Measurements from ENCODE around the gene MED8. TPM values are rescaled to one million over a fixed set of nuclear protein-coding genes. Genes with fewer than 3 reads are reported as not detected.

MED8 gene
- total RNA-seq, 1 donor from 2014 or later = 54.5 TPM

DNA sequence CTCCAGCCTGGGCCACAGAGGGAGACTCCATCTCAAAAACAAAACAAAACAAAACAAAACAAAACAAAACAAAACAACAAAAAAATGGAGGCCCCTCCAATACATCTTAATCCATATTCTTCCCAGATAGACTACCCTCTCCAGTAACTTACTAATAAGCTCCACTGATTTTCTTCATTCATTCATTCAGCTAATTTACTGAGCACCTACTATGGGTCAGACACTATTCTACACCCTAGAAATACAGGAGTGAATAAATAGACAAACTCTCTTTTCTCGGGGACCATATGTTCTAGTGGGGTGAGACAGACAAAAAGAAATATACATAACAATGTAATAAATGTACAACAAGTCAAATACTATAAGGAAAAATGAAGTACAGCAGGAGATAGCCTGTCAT lies 38.6 kb downstream of the MED8 start:
- Histone ChIP-seq H4K20me1 (ENCODE audit: insufficient read depth, low read length) (no peaks in the 10 kb centered on the region), H3K4me2 (ENCODE audit: low read length) (no peak overlapping the region), H3K9ac (ENCODE audit: low read length) (no peak overlapping the region), H3K79me2 (ENCODE audit: insufficient read depth, low read length) (no peaks in the 10 kb centered on the region), H3K27ac (ENCODE audit: low read depth, low read length) (no peak overlapping the region), H2AFZ (ENCODE audit: low read depth, low read length) (no peak overlapping the region), H3K9me3 (ENCODE audit: insufficient read depth, low read depth, low read length) (no peaks in the 10 kb centered on the region), H3K4me1 (ENCODE audit: insufficient read depth, low read length) (peaks cover 17% of the 10 kb centered on the region), H3K4me3 (ENCODE audit: insufficient read depth, low read depth, low read length) (no peak overlapping the region), H3K36me3 (ENCODE audit: insufficient read depth, low read length) (no peaks in the 10 kb centered on the region), H3K27me3 (ENCODE audit: insufficient read depth, low read length) (no peaks in the 10 kb centered on the region)
- no peaks in the 10 kb centered on the region for H3K27me3 Mint-ChIP-seq (ENCODE audit: low read depth, unreplicated experiment)
- no peak for TF ChIP-seq EZH2 (IDR thresholded peaks at IDR 0.05; ENCODE audit: insufficient read depth, low read length)
- TF ChIP-seq, protein P1, sequence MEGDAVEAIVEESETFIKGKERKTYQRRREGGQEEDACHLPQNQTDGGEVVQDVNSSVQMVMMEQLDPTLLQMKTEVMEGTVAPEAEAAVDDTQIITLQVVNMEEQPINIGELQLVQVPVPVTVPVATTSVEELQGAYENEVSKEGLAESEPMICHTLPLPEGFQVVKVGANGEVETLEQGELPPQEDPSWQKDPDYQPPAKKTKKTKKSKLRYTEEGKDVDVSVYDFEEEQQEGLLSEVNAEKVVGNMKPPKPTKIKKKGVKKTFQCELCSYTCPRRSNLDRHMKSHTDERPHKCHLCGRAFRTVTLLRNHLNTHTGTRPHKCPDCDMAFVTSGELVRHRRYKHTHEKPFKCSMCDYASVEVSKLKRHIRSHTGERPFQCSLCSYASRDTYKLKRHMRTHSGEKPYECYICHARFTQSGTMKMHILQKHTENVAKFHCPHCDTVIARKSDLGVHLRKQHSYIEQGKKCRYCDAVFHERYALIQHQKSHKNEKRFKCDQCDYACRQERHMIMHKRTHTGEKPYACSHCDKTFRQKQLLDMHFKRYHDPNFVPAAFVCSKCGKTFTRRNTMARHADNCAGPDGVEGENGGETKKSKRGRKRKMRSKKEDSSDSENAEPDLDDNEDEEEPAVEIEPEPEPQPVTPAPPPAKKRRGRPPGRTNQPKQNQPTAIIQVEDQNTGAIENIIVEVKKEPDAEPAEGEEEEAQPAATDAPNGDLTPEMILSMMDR (IDR thresholded peaks at IDR 0.05; ENCODE audit: insufficient read depth, low read depth, low read length) = no peak
- H3K36me3 Mint-ChIP-seq (ENCODE audit: low read depth, unreplicated experiment) = no peaks in the 10 kb centered on the region
- FAIRE-seq = no peak
- H3K4me3 Mint-ChIP-seq (ENCODE audit: unreplicated experiment) = no peak overlapping the region
- DNase-seq (ENCODE audit: low read depth) = no peak
- H3K4me1 Mint-ChIP-seq (ENCODE audit: low read depth, unreplicated experiment) = peaks cover 6% of the 10 kb centered on the region
- no peak overlapping the region for H3K27ac Mint-ChIP-seq (ENCODE audit: unreplicated experiment)
- H3K9me3 Mint-ChIP-seq (ENCODE audit: unreplicated experiment) = peaks cover 2% of the 10 kb centered on the region

DNA sequence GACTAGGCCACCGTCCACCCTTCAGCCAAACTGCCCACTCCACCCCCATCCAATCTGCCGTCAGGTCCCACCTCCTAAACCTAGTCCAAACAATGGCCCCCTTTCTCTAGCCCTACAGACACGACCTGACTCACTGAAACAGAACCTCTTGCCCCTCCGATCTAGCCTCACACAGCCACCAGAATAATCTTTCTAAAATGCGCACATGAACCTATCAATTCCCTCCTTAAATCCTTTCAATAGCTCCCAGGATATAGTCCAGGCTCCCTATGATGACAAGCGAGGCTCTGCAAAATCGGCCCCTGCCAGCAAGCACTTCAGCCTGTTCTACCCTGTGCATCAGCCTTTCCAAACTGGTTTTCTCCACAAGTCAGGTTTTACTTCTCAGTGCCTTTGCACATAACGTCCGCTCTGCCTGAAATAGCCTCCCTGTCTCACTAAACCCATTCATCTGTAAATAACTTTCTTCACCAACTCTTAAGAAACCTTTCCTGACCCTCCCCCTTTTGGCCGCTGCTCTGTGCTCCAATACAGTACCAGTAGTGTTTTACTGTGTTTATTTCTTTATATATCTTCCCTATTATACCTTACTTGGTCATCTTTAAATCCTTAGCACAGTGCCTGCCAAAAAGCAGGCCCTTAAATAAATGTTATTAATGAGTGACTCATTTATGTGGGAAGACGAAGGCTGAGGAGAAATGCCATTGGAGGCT lies 39.9 kb downstream of the MED8 start:
- Histone ChIP-seq H3K4me3 (ENCODE audit: insufficient read depth, low read depth, low read length) (peak overlapping the region; percentile 63), H2AFZ (ENCODE audit: low read depth, low read length) (peak overlapping the region; percentile 88), H3K27me3 (ENCODE audit: insufficient read depth, low read length) (no peaks in the 10 kb centered on the region), H3K9ac (ENCODE audit: low read length) (peak overlapping the region; percentile 67), H3K9me3 (ENCODE audit: insufficient read depth, low read depth, low read length) (no peaks in the 10 kb centered on the region), H3K36me3 (ENCODE audit: insufficient read depth, low read length) (no peaks in the 10 kb centered on the region), H3K27ac (ENCODE audit: low read depth, low read length) (peak overlapping the region; percentile 45), H4K20me1 (ENCODE audit: insufficient read depth, low read length) (no peaks in the 10 kb centered on the region), H3K4me2 (ENCODE audit: low read length) (peak overlapping the region; percentile 92), H3K4me1 (ENCODE audit: insufficient read depth, low read length) (peaks cover 17% of the 10 kb centered on the region), H3K79me2 (ENCODE audit: insufficient read depth, low read length) (no peaks in the 10 kb centered on the region)
- Mint-ChIP-seq H3K36me3 (ENCODE audit: low read depth, unreplicated experiment) (no peaks in the 10 kb centered on the region), H3K4me1 (ENCODE audit: low read depth, unreplicated experiment) (peaks cover 6% of the 10 kb centered on the region), H3K4me3 (ENCODE audit: unreplicated experiment) (peak overlapping the region; percentile 86), H3K9me3 (ENCODE audit: unreplicated experiment) (peaks cover 2% of the 10 kb centered on the region), H3K27ac (ENCODE audit: unreplicated experiment) (peak overlapping the region; percentile 59), H3K27me3 (ENCODE audit: low read depth, unreplicated experiment) (no peaks in the 10 kb centered on the region)
- TF ChIP-seq EZH2 (IDR thresholded peaks at IDR 0.05; ENCODE audit: insufficient read depth, low read length) = no peak
- TF ChIP-seq, protein P1 (IDR thresholded peaks at IDR 0.05; ENCODE audit: insufficient read depth, low read depth, low read length) = no peak
- DNase-seq (ENCODE audit: low read depth) = peak; percentile 92
- no peak for FAIRE-seq

Data from astrocyte (in vitro differentiated cells and primary cell).